Cortex of kidney (tissue), 1 donor: ENCODE measurements around the gene CHID1.

Source experiments
- DNase-seq: peaks from one replicate; lab custom pipeline; 2025; lab: John Stamatoyannopoulos, UW

The CHID1 gene

DNA sequence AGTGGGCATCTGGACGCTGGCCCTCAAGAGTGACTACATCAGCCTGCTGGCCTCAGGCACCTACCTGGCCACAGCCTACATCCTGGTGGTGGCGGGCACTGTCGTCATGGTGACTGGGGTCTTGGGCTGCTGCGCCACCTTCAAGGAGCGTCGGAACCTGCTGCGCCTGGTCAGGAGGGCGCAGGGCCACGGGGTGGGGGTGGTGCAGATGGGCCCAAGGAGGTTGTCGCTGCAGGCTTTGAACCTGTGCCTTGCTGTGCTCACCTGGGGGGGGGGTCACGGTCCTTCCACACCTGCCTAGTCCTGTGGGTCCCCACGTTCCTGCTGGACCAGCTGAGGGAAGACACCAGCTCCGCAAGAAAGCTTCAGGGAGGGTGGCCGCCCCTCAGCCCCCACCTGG lies 74.3 kb downstream of the CHID1 start:
- no peak for DNase-seq

- no peak for DNase-seq
Measured at GRCh38 chr11:834371-835316, 76.0 kb downstream of the CHID1 start.

DNA sequence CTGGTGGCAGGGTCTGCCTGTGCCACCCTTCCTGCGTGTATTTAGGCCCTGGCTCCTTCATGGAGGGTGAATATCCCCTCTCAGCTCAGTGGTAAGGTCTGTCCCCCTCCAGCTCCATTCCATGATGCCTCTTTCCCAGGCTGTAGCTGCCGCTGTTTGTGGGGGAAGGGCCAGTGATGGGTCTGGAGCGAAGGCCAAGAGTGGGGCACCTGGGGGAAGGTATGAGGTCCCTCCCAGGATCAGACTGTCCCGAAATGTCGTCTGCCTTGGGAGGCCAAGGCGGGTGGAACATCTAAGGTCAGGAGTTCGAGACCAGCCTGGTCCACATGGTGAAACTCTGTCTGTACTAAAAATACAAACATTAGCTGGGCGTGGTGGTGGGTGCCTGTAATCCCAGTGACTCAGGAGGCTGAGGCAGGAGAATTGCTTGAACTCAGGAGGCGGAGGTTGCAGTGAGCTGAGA lies 76.7 kb downstream of the CHID1 start:
- no peak for DNase-seq

DNA sequence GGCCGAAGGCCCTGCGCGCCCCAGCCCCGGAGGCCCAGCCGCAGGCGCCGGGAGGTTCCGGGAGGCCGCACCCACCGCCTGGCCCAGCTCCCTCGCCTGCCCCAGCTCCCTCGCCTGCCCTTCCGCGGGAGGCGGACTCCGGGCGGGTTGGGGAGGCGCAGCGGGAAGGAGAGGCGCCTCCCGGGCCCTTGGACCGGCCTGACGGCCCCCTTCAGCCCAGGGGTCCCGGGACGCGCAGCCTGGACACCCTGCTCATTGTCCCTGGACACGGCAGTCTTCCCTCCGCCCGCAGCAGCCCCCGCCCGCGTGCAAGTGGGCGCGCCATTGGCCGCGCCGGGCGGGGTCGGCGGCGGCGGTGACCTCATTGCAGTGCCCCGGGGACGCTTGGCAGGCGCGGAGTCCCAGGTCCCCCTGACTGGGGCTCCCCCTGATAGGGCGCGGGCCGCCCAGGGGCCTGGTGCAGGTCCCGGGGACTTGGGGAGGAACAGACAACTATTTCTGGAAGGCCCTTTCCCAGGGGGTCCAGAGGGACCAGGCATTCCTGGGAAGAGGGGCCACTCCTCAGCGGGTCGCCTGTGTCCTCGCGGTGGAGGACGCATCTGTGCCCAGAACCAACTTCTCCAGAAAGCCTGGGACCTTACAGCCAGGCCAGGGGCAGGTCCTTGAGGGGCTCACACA lies 77.4 kb downstream of the CHID1 start:
- no peak for DNase-seq

GRCh38 chr11:832529-833113 lies 78.0 kb downstream of the CHID1 start, which contains the start of gene CD151:
CD151 (plus strand) TSS chr11:832952; CDS start chr11:836070, 3,118 bp downstream.
- DNase-seq = no peak

DNA sequence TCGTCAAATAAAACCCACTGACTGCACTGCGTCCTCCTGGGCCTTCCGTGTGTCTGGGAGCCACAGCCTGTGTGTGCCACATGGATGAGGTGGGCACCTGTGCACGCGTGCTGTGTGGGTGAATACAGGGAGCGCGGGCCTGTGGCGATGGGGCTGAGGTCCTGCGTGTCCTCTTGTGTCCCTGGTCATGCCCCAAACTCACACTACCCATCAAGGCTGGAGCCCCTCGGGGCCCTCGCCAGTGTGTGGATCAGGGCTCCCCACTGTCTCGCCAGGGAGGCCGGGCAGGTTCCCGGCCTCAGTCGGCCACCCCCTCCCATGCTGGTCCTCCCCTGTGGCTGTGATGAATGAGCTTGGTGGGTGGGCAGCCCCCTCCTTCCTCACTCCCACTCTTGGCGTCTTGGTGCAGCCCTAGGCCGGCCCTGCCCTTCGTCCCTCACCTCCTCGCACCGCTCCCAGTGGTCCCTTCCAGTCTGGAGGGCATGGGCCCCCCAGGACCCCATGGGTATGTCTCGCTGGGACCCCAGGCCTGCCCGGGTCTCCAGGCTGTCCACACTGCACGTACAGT lies 78.6 kb downstream of the CHID1 start:
- no peak for DNase-seq

DNA sequence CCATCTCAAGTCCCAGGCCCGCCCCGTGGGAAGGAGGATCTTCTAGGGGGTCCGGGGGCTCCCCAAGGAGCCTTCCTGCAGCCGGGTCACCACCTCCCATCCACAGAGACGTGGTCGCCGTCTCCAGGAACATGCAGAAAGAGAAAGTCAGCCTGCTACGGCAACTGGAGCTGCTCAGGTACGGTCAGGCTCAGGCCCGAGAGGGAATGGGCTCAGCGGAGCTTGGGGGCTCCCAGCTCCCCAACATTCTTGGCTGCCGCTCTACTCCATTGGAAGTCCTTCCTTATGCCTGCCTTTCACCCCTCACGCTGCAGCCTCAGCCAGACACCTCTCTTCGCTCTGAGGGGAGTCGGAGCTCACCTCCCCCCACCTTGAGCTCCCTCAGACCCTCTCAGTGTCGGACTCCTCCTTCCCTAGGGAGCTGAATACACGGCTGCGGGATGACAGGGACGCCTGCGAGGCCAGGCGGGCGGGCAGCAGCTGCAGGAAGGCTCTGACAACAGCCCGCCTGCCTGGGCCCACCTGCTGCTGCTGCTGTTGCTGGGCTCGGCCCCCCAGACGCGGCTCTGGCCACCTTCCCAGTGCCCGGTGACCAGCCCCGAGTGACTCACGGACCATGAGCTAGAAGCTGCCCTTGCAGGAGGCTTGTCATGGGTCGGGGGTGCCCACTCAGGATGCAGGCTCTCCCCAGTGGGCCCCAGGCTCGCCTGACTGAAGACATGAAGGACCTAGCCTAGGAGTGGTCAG lies 79.3 kb downstream of the CHID1 start:
- no peak for DNase-seq

DNA sequence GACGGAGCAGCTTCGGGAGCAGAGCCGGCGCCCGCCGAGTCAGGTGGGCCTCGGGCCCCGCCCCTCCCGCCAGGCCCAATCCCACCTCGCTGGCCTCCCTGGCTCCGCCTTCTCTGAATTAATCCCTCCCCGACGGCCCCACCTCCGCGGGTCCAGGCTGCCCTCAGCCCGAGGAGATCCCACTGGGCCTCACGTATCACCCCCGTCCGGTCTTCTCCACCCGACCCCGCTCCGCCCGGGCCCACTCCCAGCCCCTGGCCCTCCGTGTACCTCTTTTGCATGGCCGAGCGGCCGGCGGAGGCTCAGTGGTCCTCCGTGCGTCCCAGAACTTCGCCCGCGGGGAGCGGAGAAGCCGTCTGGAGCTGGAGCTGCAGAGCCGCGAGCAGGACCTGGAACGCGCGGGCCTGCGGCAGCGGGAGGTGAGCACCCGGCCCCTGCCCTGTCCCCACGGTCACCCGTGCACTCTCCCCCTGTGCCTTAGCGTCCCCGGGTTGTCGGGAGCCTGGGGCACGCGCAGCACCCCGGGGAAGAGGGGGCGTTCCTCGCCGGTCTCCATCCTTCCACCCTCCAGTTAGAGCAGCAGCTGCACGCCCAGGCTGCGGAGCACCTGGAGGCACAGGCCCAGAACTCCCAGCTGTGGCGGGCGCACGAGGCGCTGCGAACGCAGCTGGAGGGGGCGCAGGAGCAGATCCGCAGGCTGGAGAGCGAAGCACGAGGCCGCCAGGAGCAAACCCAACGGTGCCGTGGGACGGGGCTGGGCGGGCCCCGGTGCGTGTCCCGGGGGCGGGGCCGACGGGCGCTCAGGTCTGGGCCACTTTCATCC lies 80.1 kb downstream of the CHID1 start:
- DNase-seq = no peak

GRCh38 chr11:829847-830294 lies 80.7 kb downstream of the CHID1 start:
- DNase-seq = no peak

DNA sequence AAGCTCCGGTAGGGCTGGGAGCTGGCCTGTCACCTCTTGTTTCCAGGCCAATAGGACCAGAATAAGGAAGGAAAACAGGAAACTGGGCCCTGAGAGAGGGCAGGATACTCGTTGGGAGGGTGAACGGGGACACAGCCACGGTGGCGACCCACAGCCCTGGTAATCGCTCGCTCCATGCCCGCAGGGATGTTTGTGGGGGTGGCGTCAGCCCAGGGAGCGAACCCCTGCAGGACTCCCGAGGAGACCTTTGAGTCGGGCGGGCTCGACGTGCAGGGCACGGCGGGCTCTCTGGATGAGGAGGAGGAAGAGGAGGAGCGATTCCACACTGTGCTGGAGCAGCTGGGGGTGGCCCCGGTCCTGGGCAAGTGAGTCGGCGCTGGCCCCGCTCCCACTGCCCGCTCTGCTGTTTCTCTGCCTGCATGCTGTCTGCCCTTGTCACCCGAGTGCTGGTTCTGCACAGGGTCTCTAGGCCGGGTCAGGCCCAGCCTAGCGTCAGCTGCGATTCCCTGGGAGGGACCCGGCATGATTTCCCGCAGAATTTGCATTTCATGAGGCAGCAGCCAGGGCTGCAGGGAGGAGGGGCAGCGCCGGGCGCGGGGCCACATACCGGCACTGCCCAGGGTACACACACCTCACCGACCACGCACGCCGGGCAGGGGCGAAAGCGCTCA lies 81.3 kb downstream of the CHID1 start:
- DNase-seq = no peak

DNA sequence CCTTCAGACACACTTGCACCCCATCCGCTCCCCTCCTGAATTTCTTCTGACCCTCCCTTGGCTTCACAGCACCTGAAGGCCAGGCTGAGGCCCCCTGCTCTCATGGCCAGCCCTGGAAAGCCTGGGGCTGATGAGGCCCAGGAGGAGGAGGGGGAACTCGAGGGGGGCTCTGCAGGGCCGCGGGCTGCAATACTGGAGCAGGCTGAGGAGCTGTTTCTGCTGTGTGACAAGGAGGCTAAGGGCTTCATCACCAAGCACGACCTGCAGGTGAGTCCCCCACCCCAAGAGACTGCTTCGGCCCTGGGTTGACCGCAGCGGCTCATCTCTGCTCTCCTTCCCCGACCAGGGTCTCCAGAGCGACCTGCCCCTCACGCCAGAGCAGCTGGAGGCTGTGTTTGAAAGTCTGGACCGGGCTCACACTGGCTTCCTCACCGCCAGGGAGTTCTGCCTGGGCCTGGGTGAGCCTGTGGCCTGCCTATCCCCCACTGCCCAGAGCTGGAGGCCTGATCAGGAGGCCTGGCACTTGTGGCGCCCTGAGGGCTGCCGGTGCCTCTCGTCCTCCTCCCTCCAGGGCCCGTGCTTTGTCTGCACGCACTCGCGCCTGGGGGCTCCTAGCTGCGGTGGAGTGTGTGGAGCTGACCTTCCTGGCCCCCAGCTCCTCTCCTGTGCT lies 82.0 kb downstream of the CHID1 start:
- DNase-seq = no peak

- no peak for DNase-seq
Measured at GRCh38 chr11:827897-828192, 82.8 kb downstream of the CHID1 start, which contains the start of gene CRACR2B. CRACR2B (plus strand) TSS chr11:827919; CDS start chr11:828608, 689 bp downstream.

GRCh38 chr11:827146-827896 lies 83.3 kb downstream of the CHID1 start:
- DNase-seq = no peak

DNA sequence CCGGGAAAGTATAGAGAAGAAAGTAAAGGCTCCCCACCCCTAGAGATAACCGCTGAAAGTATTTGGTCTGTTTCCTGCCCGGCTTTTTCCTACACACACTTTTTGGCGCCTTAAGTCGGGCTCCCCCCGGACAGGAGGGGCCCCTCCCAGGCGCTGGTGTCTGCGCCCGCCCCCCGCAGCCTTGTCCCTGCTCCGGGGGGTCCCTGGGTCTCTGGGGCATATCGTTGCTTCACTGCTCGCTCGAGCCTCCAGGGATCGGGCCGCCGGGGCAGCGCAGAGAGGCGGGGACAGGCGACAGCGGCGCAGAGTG lies 83.8 kb downstream of the CHID1 start:
- DNase-seq = no peak

DNA sequence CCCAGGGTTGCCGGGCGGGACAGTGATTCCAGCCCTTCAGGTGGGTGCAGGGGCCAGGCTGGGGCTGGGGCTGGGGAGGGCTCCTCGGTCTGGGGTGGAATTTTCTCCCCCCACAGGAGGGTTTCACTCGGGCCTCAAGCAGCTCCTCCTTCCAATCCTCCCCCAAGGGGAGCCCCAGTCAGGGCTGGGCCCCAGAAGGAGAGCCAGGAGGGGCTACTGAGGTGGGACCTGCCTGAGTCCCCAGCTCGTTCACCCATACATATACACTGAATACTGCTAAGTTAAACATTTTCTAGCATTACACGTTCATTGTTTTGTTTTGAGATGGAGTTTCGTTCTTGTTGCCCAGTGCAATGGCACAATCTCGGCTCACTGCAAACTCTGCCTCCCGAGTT lies 84.4 kb downstream of the CHID1 start:
- no peak for DNase-seq

- DNase-seq = no peak
Measured at GRCh38 chr11:825366-826226, 85.0 kb downstream of the CHID1 start.

DNA sequence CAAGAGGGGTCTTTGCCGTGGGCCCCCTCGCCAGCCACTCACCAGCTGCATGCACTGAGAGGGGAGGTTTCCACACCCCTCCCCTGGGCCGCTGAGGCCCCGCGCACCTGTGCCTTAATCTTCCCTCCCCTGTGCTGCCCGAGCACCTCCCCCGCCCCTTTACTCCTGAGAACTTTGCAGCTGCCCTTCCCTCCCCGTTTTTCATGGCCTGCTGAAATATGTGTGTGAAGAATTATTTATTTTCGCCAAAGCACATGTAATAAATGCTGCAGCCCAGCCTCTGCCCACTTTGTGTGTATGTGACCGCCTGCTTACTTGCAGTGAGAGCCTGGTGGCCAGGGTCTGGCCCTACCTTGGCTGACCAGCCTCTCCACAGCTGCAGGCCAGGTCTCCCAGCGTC lies 85.7 kb downstream of the CHID1 start:
- DNase-seq = no peak

GRCh38 chr11:824292-824880 lies 86.2 kb downstream of the CHID1 start:
- DNase-seq = no peak
